GM18507 (cell line): ENCODE results near the gene CCDC137.

Experiments
- DNase-seq: peaks from one replicate; pipeline ENCODE4 v3.0.0; 2011; ENCODE audit warnings: low read depth; ENCODE audit not compliant: insufficient read length; ENCODE audit errors: extremely low spot score
- FAIRE-seq: peaks from 2 replicates; lab custom pipeline; 2011; peaks lifted over from hg19 to GRCh38; lab: Jason Lieb, UNC

The CCDC137 gene

GRCh38 chr17:81712468-81713003 lies 46.0 kb downstream of the CCDC137 start:
- FAIRE-seq = no peak
- no peak for DNase-seq

- DNase-seq (no peak), FAIRE-seq (no peak)
Measured at GRCh38 chr17:81713004-81713555, 46.5 kb downstream of the CCDC137 start.

- FAIRE-seq (no peak), DNase-seq (no peak)
Measured at GRCh38 chr17:81713556-81714411, 47.2 kb downstream of the CCDC137 start.

GRCh38 chr17:81714412-81715106 lies 48.0 kb downstream of the CCDC137 start:
- no peak for FAIRE-seq
- DNase-seq = no peak

GRCh38 chr17:81715107-81715871 lies 48.8 kb downstream of the CCDC137 start:
- no peak for FAIRE-seq
- no peak for DNase-seq

- no peak for FAIRE-seq
Measured at GRCh38 chr17:81715872-81716673, 49.5 kb downstream of the CCDC137 start.

GRCh38 chr17:81716674-81716996 lies 50.1 kb downstream of the CCDC137 start:
- FAIRE-seq = no peak
- no peak for DNase-seq

More at GRCh38 chr17:81715872-81716673, 49.5 kb downstream of the CCDC137 start:
- DNase-seq = no peak

- FAIRE-seq = no peak
- no peak for DNase-seq
Measured at GRCh38 chr17:81717049-81717765, 50.7 kb downstream of the CCDC137 start.

- no peak for DNase-seq
- FAIRE-seq = no peak
Measured at GRCh38 chr17:81717766-81718089, 51.2 kb downstream of the CCDC137 start.

- FAIRE-seq = no peak
- no peak for DNase-seq
Measured at GRCh38 chr17:81719410-81720266, 53.1 kb downstream of the CCDC137 start.

- DNase-seq (no peak), FAIRE-seq (no peak)
Measured at GRCh38 chr17:81720267-81721071, 53.9 kb downstream of the CCDC137 start.

GRCh38 chr17:81722184-81723120 lies 55.9 kb downstream of the CCDC137 start:
- no peak for FAIRE-seq

More at GRCh38 chr17:81722184-81723120, 55.9 kb downstream of the CCDC137 start:
- no peak for DNase-seq
